ENCODE results near the gene ZNF598. TPM values are rescaled to one million over a fixed set of nuclear protein-coding genes. Genes with fewer than 3 reads are reported as not detected.

The ZNF598 gene
- total and polyA plus RNA-seq, 2 of the 13 experiments (the other 11 are each of a cell fraction or from before 2014, with no cell fraction given) = 13.5 to 14.2 TPM

DNA sequence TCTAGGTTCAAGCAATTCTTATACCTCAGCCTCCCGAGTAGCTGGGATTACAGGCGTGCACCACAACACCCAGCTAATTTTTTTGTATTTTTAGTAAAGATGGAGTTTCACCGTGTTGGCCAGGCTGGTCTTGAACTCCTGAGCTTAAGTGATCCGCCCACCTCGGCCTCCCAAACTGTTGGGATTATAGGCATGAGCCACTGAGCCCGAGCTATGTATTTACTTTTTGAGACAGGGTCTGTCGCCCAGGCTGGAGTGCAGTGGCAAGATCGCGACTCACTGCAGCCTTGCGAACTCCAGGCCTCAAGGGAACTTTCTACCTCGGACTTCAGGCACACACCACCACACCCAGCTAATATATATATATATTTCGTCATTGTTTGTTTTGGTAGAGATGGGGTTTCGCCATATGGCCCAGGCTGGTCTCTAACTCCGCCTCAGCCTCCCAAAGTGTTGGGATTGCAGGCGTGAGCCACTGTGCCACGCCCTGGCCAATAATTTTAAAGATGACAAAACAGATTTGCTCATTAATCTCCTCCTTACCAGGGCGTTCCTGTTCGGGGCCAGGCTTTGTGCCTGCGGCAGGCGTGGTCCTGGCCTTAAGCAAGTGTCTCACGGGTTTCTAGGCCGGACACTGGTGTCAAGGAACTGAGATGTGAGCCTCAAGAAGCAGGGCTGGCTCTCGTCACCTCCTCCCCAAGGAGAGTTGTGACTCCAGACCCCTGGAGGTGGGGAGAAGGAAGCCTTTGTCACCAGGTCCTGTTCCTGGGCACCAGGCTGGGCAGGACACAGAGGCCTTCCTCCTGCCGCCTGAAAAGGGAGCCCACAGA is 5.7 kb upstream of the ZNF598 start (continued):
- TF ChIP-seq ZBTB10 (CRISPR knock-in tag; IDR thresholded peaks at IDR 0.05; ENCODE audit: borderline replicate concordance) (no peak), ARID2 (CRISPR knock-in tag; IDR thresholded peaks at IDR 0.05; ENCODE audit: borderline replicate concordance) (no peak), ZNF572 (CRISPR knock-in tag; IDR thresholded peaks at IDR 0.05) (no peak), ZNF878 (CRISPR knock-in tag; IDR thresholded peaks at IDR 0.05) (no peak), NFIB (CRISPR knock-in tag; IDR thresholded peaks at IDR 0.05; ENCODE audit: borderline replicate concordance) (no peak), XRCC5 (optimal IDR thresholded peaks at IDR 0.05; ENCODE audit: low read length) (no peak), MAFF (IDR thresholded peaks at IDR 0.05; ENCODE audit: low read depth, low read length) (no peak), ESRRA (CRISPR knock-in tag; IDR thresholded peaks at IDR 0.05; ENCODE audit: low read depth) (no peak), NR2F6 (IDR thresholded peaks at IDR 0.05) (no peak), NR2F6 (CRISPR knock-in tag; IDR thresholded peaks at IDR 0.05) (no peak), ZNF224 (CRISPR knock-in tag; IDR thresholded peaks at IDR 0.05) (no peak), ZFX (CRISPR knock-in tag; IDR thresholded peaks at IDR 0.05; ENCODE audit: low read depth) (peak; percentile 30), CREBL2 (CRISPR knock-in tag; IDR thresholded peaks at IDR 0.05; ENCODE audit: borderline replicate concordance) (no peak), ZFAT (CRISPR knock-in tag; conservative IDR thresholded peaks at IDR 0.05) (no peak), ZNF83 (CRISPR knock-in tag; IDR thresholded peaks at IDR 0.05; ENCODE audit: borderline replicate concordance) (no peak), RFX3 (CRISPR knock-in tag; IDR thresholded peaks at IDR 0.05) (no peak), HMG20A (CRISPR knock-in tag; IDR thresholded peaks at IDR 0.05; ENCODE audit: borderline replicate concordance) (no peak), PAX8 (CRISPR knock-in tag; IDR thresholded peaks at IDR 0.05; ENCODE audit: borderline replicate concordance) (no peak), ZNF441 (CRISPR knock-in tag; IDR thresholded peaks at IDR 0.05; ENCODE audit: borderline replicate concordance) (peak; percentile 73), KAT7 (CRISPR knock-in tag; IDR thresholded peaks at IDR 0.05; ENCODE audit: borderline replicate concordance) (no peak), RFX5 (IDR thresholded peaks at IDR 0.05; ENCODE audit: low read depth, low read length) (no peak), ARNTL (CRISPR knock-in tag; IDR thresholded peaks at IDR 0.05) (no peak), SETDB1 (CRISPR knock-in tag; IDR thresholded peaks at IDR 0.05; ENCODE audit: borderline replicate concordance) (no peak), SRY (CRISPR knock-in tag; IDR thresholded peaks at IDR 0.05) (no peak), HNRNPH1 (optimal IDR thresholded peaks at IDR 0.05; ENCODE audit: low read depth, low read length) (no peak), SMYD3 (CRISPR knock-in tag; IDR thresholded peaks at IDR 0.05) (no peak), ZNF235 (CRISPR knock-in tag; IDR thresholded peaks at IDR 0.05; ENCODE audit: borderline replicate concordance) (no peak), CHD2 (IDR thresholded peaks at IDR 0.05; ENCODE audit: low read depth, low read length) (no peak)
- TF ChIP-seq, protein P1, sequence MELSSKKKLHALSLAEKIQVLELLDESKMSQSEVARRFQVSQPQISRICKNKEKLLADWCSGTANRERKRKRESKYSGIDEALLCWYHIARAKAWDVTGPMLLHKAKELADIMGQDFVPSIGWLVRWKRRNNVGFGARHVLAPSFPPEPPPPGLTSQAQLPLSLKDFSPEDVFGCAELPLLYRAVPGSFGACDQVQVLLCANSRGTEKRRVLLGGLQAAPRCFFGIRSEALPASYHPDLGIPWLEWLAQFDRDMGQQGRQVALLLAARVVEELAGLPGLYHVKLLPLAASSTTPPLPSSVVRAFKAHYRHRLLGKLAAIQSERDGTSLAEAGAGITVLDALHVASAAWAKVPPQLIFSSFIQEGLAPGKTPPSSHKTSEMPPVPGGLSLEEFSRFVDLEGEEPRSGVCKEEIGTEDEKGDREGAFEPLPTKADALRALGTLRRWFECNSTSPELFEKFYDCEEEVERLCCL (CRISPR knock-in tag; IDR thresholded peaks at IDR 0.05; ENCODE audit: borderline replicate concordance) = no peak

Data from HepG2 (cell line).